Tibial artery (tissue), 4 donors: ENCODE data around the gene NPHP4.

Experiments used
- DNase-seq, 2 donors: peaks; one replicate each; pipeline ENCODE4 v3.0.0-alpha.2; 2019
- H3K27ac ChIP-seq, 2 donors: fragments of 200-600 bp; sonication (generic) in 1 of 2; 1 replicate in 1 of 2; 2 replicates in 1 of 2; pipeline ENCODE4 v1.5.1; 2018 to 2019; ENCODE audit warnings: mild to moderate bottlenecking in 1 of 2
- H3K27me3 ChIP-seq, 2 donors: fragments of 200-600 bp; sonication (generic) in 1 of 2; one replicate each; pipeline versions ENCODE4 v1.5.1 to v1.6.0; 2016 to 2019
- H3K36me3 ChIP-seq, 3 donors: fragments of 200-600 bp; sonication (generic) in 2 of 3; one replicate each; pipeline ENCODE4 v1.5.1; 2016 to 2019; ENCODE audit warnings: mild to moderate bottlenecking in 2 of 3
- H3K4me1 ChIP-seq, 4 donors: fragments of 200-600 bp; sonication (generic) in 2 of 4; 1 replicate in 3 of 4; 2 replicates in 1 of 4; pipeline ENCODE4 v1.5.1; 2016 to 2019
- H3K4me3 ChIP-seq, 2 donors: fragments of 200-600 bp; sonication (generic) in 1 of 2; 1 replicate in 1 of 2; 2 replicates in 1 of 2; pipeline ENCODE4 v1.5.1; 2018 to 2019; ENCODE audit warnings: mild to moderate bottlenecking in 2 of 2
- H3K9me3 ChIP-seq, 3 donors: fragments of 200-600 bp; sonication (generic) in 1 of 3; one replicate each; pipeline ENCODE4 v1.5.1; 2016 to 2019
- CTCF ChIP-seq, 2 experiments: fragments of 200-600 bp in 1 of 2; fragments of 450-650 bp in 1 of 2; IDR thresholded peaks; one replicate each; pipeline ENCODE4 v1.5.1; 2017 to 2019; ENCODE audit warnings: antibody characterized with exemption in 2 of 2, mild to moderate bottlenecking in 1 of 2, moderate library complexity in 1 of 2
- intact Hi-C: fragments of 100-400 bp; cut with DNase I; formaldehyde crosslinking; loops from one replicate; pipeline ENCODE4 v1.15.0; 2023; ENCODE audit warnings: low total_unique reads

NPHP4 gene

GRCh38 chr1:5941671-5942070 lies 50.6 kb downstream of the NPHP4 start:
- H3K4me3 ChIP-seq = no peak overlapping the region
- intact Hi-C loops = no loop called here
- peaks cover 2 to 38% (median 19%) of the 10 kb centered on the region in 3 donors for H3K36me3 ChIP-seq
- H3K27me3 ChIP-seq = no peaks in the 10 kb centered on the region
- H3K27ac ChIP-seq = no peak overlapping the region
- H3K4me1 ChIP-seq = peaks cover 0 to 21% (median 8%) of the 10 kb centered on the region in 4 donors
- no peak for TF ChIP-seq CTCF (IDR thresholded peaks at IDR 0.05)
- H3K9me3 ChIP-seq = no peaks in the 10 kb centered on the region
- peak in 1 of 2 donors; percentile 44 for DNase-seq

- no peak for DNase-seq
- H3K27ac ChIP-seq = no peak overlapping the region
- peaks cover 0 to 30% (median 15%) of the 10 kb centered on the region in 3 donors for H3K36me3 ChIP-seq
- no peaks in the 10 kb centered on the region for H3K27me3 ChIP-seq
- intact Hi-C loops = no loop called here
- no peaks in the 10 kb centered on the region for H3K9me3 ChIP-seq
- no peak overlapping the region for H3K4me3 ChIP-seq
- H3K4me1 ChIP-seq = peaks cover 0 to 21% (median 8%) of the 10 kb centered on the region in 4 donors
- no peak for TF ChIP-seq CTCF (IDR thresholded peaks at IDR 0.05)
These were observed 51.4 kb downstream of the NPHP4 start for GRCh38 chr1:5940723-5941407.

- H3K36me3 ChIP-seq = peaks cover 0 to 18% (median 3%) of the 10 kb centered on the region in 3 donors
- TF ChIP-seq CTCF (IDR thresholded peaks at IDR 0.05) = no peak
- intact Hi-C loops = no loop called here
- H3K4me1 ChIP-seq = peaks cover 0 to 21% (median 8%) of the 10 kb centered on the region in 4 donors
- H3K4me3 ChIP-seq = no peak overlapping the region
- H3K27me3 ChIP-seq = no peaks in the 10 kb centered on the region
- no peaks in the 10 kb centered on the region for H3K9me3 ChIP-seq
- peak in 1 of 2 donors; percentile 53 for DNase-seq
- no peak overlapping the region for H3K27ac ChIP-seq
These were observed 52.7 kb downstream of the NPHP4 start for GRCh38 chr1:5939271-5940170.

- no peak for TF ChIP-seq CTCF (IDR thresholded peaks at IDR 0.05)
- Histone ChIP-seq H3K27me3 (no peaks in the 10 kb centered on the region), H3K4me1 (peaks cover 0 to 21% (median 8%) of the 10 kb centered on the region in 4 donors), H3K9me3 (no peaks in the 10 kb centered on the region), H3K4me3 (peak overlapping the region; percentile 4 to 20), H3K27ac (peak overlapping the region in 1 of 2 donors; percentile 40), H3K36me3 (peaks cover 0 to 11% (median 0%) of the 10 kb centered on the region in 3 donors)
- peak in 1 of 2 donors; percentile 58 for DNase-seq
- intact Hi-C loops = no loop called here
These were observed 54.1 kb downstream of the NPHP4 start for GRCh38 chr1:5938101-5938646.

- intact Hi-C loops = no loop called here
- Histone ChIP-seq H3K36me3 (peaks cover 0 to 19% (median 3%) of the 10 kb centered on the region in 3 donors), H3K9me3 (no peaks in the 10 kb centered on the region), H3K27ac (no peak overlapping the region), H3K4me3 (no peak overlapping the region), H3K27me3 (no peaks in the 10 kb centered on the region), H3K4me1 (peaks cover 0 to 21% (median 8%) of the 10 kb centered on the region in 4 donors)
- no peak for TF ChIP-seq CTCF (IDR thresholded peaks at IDR 0.05)
- no peak for DNase-seq
These were observed 54.8 kb downstream of the NPHP4 start for GRCh38 chr1:5937373-5937857.
